ENCODE results near the gene MTFMT. TPM values are rescaled to one million over a fixed set of nuclear protein-coding genes. Genes with fewer than 3 reads are reported as not detected.

Gene MTFMT
- total RNA-seq, 1 donor = 19.2 TPM

DNA sequence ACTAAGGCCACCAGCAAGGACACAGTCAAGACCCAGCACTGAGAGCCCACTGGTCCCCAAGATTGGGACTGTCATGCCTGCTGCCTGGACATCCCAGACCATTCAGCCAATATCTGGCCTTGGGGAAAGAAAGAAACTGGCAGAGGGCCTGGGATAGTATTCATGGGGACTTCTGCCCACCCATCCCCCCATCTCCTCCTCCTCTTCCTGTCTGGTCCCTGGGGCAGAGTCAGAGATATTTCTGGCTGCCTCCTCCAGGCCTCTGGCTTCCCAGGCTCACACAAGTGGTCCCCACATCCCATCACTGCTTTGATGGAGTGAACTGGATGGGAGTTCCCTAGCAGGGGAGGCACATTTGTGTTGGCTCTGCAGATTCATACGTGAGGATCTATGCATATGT, 42.6 kb upstream of the MTFMT start:
- peak; percentile 63 for DNase-seq (ENCODE audit: low read depth)
- TF ChIP-seq, protein P1, sequence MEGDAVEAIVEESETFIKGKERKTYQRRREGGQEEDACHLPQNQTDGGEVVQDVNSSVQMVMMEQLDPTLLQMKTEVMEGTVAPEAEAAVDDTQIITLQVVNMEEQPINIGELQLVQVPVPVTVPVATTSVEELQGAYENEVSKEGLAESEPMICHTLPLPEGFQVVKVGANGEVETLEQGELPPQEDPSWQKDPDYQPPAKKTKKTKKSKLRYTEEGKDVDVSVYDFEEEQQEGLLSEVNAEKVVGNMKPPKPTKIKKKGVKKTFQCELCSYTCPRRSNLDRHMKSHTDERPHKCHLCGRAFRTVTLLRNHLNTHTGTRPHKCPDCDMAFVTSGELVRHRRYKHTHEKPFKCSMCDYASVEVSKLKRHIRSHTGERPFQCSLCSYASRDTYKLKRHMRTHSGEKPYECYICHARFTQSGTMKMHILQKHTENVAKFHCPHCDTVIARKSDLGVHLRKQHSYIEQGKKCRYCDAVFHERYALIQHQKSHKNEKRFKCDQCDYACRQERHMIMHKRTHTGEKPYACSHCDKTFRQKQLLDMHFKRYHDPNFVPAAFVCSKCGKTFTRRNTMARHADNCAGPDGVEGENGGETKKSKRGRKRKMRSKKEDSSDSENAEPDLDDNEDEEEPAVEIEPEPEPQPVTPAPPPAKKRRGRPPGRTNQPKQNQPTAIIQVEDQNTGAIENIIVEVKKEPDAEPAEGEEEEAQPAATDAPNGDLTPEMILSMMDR (IDR thresholded peaks at IDR 0.05; ENCODE audit: insufficient read depth, low read length) = no peak
- no peak overlapping the region for H3K4me3 ChIP-seq (ENCODE audit: low read depth, low read length)

DNA sequence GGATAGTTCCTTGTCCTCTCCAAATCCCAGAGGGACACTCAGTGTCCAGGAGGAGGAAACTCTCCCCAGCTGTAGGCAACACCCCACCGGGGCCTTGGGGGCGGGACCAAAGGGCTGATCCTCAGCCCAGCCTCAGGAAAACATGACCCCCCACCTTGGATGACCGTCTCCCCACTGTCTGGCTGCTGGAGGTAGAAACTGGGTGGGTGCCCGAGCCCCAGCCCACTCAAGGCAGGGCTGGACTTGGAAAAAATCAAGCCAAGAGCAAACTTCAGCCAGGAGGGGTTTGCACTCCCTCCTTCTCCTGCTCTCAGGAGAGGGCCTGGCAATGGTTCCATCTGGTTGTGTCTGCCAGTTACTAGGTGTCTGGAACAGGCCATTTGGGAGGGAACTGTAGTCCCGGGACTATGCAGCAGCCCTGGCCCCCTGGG, 42.0 kb upstream of the MTFMT start:
- peak; percentile 82 for DNase-seq (ENCODE audit: low read depth)
- TF ChIP-seq, protein P1 (IDR thresholded peaks at IDR 0.05; ENCODE audit: insufficient read depth, low read length) = no peak
- H3K4me3 ChIP-seq (ENCODE audit: low read depth, low read length) = no peak overlapping the region

DNA sequence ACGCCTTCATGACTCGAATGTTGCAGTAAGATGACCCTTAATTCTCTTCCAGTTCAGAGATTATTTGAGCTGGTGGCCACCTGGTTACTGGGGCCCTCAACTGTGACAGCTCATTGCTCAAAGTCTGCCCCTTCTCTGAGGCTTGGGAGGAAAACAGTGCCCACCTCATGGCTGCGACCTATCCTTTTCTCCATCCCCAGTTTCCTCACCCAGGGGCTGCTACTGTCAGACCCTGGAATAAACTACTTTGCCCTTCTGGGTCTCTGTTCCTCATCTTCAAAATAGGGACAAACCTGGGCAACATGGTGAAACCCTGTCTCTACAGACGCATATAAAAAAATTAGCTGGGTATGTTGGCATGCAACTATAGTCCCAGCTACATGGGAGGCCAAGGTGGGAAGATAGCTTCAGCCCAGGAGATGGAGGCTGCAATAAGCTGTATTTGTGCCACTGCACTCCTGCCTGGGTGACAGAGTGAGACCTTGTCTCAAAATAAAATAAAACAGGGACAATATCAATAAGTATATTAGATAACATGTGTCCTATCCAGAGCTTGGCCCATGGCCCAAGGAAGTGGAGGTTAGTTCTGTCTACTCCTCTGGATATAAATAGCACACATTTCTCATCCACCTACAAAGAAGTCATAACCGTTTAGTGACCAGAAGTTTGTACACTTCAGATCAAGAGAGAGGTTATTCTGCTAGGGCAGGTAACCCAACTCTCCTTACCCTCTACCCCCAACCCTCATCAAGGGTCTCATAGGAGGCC, 40.5 kb upstream of the MTFMT start:
- H3K4me3 ChIP-seq (ENCODE audit: low read depth, low read length) = no peak overlapping the region
- no peak for DNase-seq (ENCODE audit: low read depth)
- TF ChIP-seq, protein P1 (IDR thresholded peaks at IDR 0.05; ENCODE audit: insufficient read depth, low read length) = no peak

DNA sequence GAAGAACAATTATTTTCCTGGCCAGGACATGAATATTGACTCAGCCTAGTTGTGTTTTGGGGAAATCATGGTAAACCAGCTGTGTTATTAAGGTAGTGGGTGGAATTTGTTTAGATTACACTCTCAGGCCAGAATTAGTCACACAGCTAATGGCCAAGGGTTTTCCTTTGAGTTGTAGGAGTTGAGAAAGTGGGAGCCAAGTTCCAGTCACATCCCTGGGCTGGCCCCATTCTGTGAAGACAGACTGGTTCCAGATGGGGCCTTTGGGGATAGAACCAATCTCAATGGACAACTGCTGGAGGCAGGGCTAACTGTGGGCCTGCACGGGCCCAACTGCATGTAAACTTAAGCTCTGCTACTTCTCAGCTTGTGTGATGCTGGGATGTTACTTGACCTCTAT, 39.7 kb upstream of the MTFMT start:
- peak; percentile 99 for DNase-seq (ENCODE audit: low read depth)
- H3K4me3 ChIP-seq (ENCODE audit: low read depth, low read length) = no peak overlapping the region
- TF ChIP-seq, protein P1 (IDR thresholded peaks at IDR 0.05; ENCODE audit: insufficient read depth, low read length) = no peak

DNA sequence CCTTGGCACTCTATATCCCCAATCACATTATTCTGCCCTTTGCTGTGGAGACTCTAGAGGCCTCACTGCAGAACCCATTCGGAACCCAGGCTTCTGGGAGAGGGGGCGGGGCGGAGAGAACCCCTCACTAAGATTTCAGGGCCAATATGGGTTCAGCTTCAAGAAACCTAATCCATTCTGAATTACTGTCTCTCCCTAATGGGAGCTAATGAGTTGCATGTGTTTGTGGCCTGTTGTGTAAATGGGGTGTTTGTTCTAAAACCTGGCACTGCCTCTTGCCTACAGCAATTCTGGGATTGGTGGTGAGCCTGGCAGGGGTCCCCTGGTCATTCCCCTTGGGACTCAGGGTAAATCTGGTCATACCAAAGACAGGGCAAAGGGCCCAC, 39.0 kb upstream of the MTFMT start:
- no peak overlapping the region for H3K4me3 ChIP-seq (ENCODE audit: low read depth, low read length)
- DNase-seq (ENCODE audit: low read depth) = no peak

DNA sequence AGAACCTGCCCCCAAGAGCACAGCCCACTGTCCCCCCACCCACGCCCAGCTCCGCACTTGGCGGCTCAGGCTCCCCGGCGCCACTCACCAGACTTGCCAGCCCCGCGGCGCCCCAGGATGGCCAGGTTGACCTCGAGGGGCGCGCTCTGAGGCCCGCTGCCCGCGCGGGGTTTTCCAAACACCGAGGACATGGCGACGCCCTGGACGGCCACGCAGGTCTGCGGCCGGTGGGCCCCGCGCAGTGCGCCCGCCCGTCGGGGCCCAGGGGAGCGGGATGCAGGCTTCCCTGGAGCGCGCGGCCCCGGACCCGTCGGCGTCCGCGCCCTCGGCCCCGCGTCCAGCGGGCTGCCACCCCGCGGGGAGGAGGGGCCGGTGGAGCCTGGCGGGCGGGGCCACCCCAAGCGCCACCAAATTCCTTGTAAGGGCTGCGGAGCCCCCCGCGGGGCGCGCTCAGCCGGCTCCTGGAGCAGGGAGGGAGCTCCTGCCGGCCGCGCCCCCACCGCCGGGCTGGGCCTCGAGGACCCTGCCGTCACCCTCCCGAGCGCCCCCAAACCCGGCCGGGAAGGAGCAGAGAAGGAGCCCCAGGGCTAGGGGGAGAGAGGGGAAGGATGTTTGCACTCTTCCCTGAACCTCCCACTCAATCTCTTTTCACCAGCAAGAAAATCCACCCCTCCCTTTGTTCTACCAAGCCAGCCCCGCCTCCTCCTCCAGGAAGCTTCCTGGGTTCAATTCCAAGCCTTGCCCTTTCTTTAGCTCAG, 38.4 kb upstream of the MTFMT start, which contains the start of gene RASL12:
TSS of gene RASL12 (minus strand) at position 347 of the 758 bp plus-strand sequence. CDS start at position 191, 156 bp downstream.
- DNase-seq (ENCODE audit: low read depth) = no peak
- TF ChIP-seq, protein P1 (IDR thresholded peaks at IDR 0.05; ENCODE audit: insufficient read depth, low read length) = no peak
- no peak within 1 kb of the TSS for H3K4me3 ChIP-seq (ENCODE audit: low read depth, low read length)

More for the DNA sequence above, 39.0 kb upstream of the MTFMT start:
- TF ChIP-seq, protein P1 (IDR thresholded peaks at IDR 0.05; ENCODE audit: insufficient read depth, low read length) = no peak

Data from fibroblast of the aortic adventitia (primary cell).